B cell (primary cell): ENCODE measurements around the gene TMSB4Y. TPM values are rescaled to one million over a fixed set of nuclear protein-coding genes. Genes with fewer than 3 reads are reported as not detected.
A peak's percentile ranks its signal among the peaks of the same experiment; 100 is the strongest.

Source experiments
- ATAC-seq: fragments of 200-7000 bp; cut with Tn5 transposase; one replicate; pipeline ENCODE4 v1.10.0; 2021; ENCODE audit warnings: low read depth, mild to moderate bottlenecking, moderate number of reproducible peaks, moderate library complexity
- CTCF ChIA-PET: fragments of 350-600 bp; sonication (Branson Sonifier 250); formaldehyde crosslinking; loops from one replicate; lab custom pipeline; 2021; ENCODE audit warnings: antibody characterized with exemption, inconsistent platforms; lab: Charles Lee
- POLR2A ChIA-PET: fragments of 350-600 bp; sonication (Branson Sonifier 250); formaldehyde crosslinking; loops from one replicate; lab custom pipeline; 2021; ENCODE audit warnings: antibody characterized with exemption; lab: Charles Lee
- DNase-seq: peaks from one replicate; pipeline ENCODE4 v3.0.0; 2013
- H2AFZ ChIP-seq: 2 replicates; pipeline ENCODE4 v1.6.1; 2012; ENCODE audit warnings: mild to moderate bottlenecking, low read depth, low read length; ENCODE audit not compliant: insufficient read depth, poor library complexity, severe bottlenecking
- H3K27ac ChIP-seq, 2 donors: 1 replicate in 1 of 2; 2 replicates in 1 of 2; pipeline ENCODE4 v1.5.1; 2012 to 2013; ENCODE audit warnings: low read length in 2 of 2, mild to moderate bottlenecking in 2 of 2, moderate library complexity in 1 of 2
- H3K27me3 ChIP-seq, 4 experiments: fragments of 200-600 bp in 1 of 4; sonication (generic) in 1 of 4; replicated peaks in 1 of 4; 1 replicate in 2 of 4; 2 replicates in 2 of 4; pipeline versions ENCODE4 v1.6.1 to v1.7.0; 2013 to 2016; ENCODE audit warnings: low read length in 3 of 4, mild to moderate bottlenecking in 2 of 4, mixed read lengths in 1 of 4, moderate library complexity in 1 of 4; ENCODE audit not compliant: insufficient read depth in 4 of 4, control insufficient read depth in 3 of 4; ENCODE audit errors: control extremely low read depth in 1 of 4
- H3K36me3 ChIP-seq, 2 experiments: replicated peaks in 1 of 2; 1 replicate in 1 of 2; 2 replicates in 1 of 2; pipeline versions ENCODE4 v1.6.1 to v1.7.1; 2013; ENCODE audit warnings: low read length in 1 of 2; ENCODE audit not compliant: insufficient read depth in 2 of 2, control insufficient read depth in 1 of 2; ENCODE audit errors: control extremely low read depth in 1 of 2, extremely low read depth in 1 of 2
- H3K4me1 ChIP-seq, 2 donors: fragments of 200-600 bp in 1 of 2; sonication (generic) in 1 of 2; 1 replicate in 1 of 2; 2 replicates in 1 of 2; pipeline versions ENCODE4 v1.5.1 to v1.6.1; 2013 to 2017; ENCODE audit warnings: low read length in 2 of 2; ENCODE audit not compliant: control insufficient read depth in 2 of 2, insufficient read depth in 2 of 2
- H3K4me2 ChIP-seq: replicated peaks from 2 replicates; pipeline ENCODE3; 2012; ENCODE audit warnings: mild to moderate bottlenecking, low read depth, low read length; ENCODE audit not compliant: poor library complexity, severe bottlenecking
- H3K4me3 ChIP-seq, 5 experiments: fragments of 200-600 bp in 1 of 5; sonication (generic) in 1 of 5; 1 replicate in 3 of 5; 2 replicates in 2 of 5; pipeline versions ENCODE4 v1.5.1 to v1.7.0; 2011 to 2016; ENCODE audit warnings: low read length in 4 of 5, mild to moderate bottlenecking in 4 of 5, low read depth in 2 of 5, control low read depth in 1 of 5, moderate library complexity in 1 of 5; ENCODE audit not compliant: insufficient read depth in 1 of 5; ENCODE audit errors: control extremely low read depth in 1 of 5, extremely low read depth in 1 of 5
- H3K79me2 ChIP-seq: fragments of 200-600 bp; sonication (generic); one replicate; pipeline ENCODE4 v1.6.0; 2016; ENCODE audit warnings: low read length; ENCODE audit not compliant: control insufficient read depth, insufficient read depth
- H3K9ac ChIP-seq: fragments of 200-600 bp; sonication (generic); 2 replicates; pipeline ENCODE4 v1.6.1; 2017; ENCODE audit warnings: mild to moderate bottlenecking, low read length, moderate library complexity
- H3K9me3 ChIP-seq, 3 donors: one replicate each; pipeline versions ENCODE4 v1.6.1 to v1.7.1; 2013; ENCODE audit warnings: low read length in 2 of 3; ENCODE audit not compliant: control insufficient read depth in 2 of 3, insufficient read depth in 1 of 3; ENCODE audit errors: control extremely low read depth in 1 of 3
- H4K20me1 ChIP-seq: 2 replicates; pipeline ENCODE4 v1.6.0; 2012; ENCODE audit warnings: mild to moderate bottlenecking, low read length; ENCODE audit not compliant: insufficient read depth, control insufficient read depth, poor library complexity, severe bottlenecking
- H3K27ac Mint-ChIP-seq: one replicate; pipeline ENCODE4 v1.8.0; 2021; ENCODE audit warnings: mixed read lengths
- H3K27me3 Mint-ChIP-seq: one replicate; pipeline ENCODE4 v1.8.0; 2021; ENCODE audit warnings: mixed read lengths
- H3K4me1 Mint-ChIP-seq: one replicate; pipeline ENCODE4 v1.8.0; 2021; ENCODE audit warnings: mixed read lengths
- H3K4me3 Mint-ChIP-seq: one replicate; pipeline ENCODE4 v1.8.0; 2021; ENCODE audit warnings: mixed read lengths
- H3K9me3 Mint-ChIP-seq: one replicate; pipeline ENCODE4 v1.8.0; 2022; ENCODE audit warnings: mixed read lengths; ENCODE audit not compliant: insufficient read depth
- CTCF ChIP-seq: fragments of 200-600 bp; IDR thresholded peaks from one replicate; pipeline ENCODE4 v1.8.0; 2022; ENCODE audit warnings: antibody characterized with exemption, mild to moderate bottlenecking
- EZH2 ChIP-seq: IDR thresholded peaks from 2 replicates; pipeline ENCODE4 v1.6.1; 2012; ENCODE audit warnings: borderline replicate concordance, low read depth, mild to moderate bottlenecking, moderate library complexity, low read length; ENCODE audit not compliant: insufficient read depth, poor library complexity, severe bottlenecking
- WGBS: methylation state at CpG from one replicate; pipeline ENCODE4 v1.1.5; 2013; ENCODE audit warnings: missing lambda C conversion rate; ENCODE audit not compliant: insufficient coverage; 5-methylcytosine and 5-hydroxymethylcytosine counted together
- intact Hi-C: fragments of 100-400 bp; cut with micrococcal nuclease; formaldehyde crosslinking; loops from one replicate; pipeline ENCODE4 v1.10.0; 2022
- polyA plus RNA-seq: library from polyadenylated mRNA; depleted of rRNA; stranded (reverse); fragments of >200 nt; gene quantifications from 2 replicates; pipeline ENCODE4 v1.2.3, GENCODE V29; 2012
- total RNA-seq, 2 donors: library from RNA; stranded (reverse); fragments of 120-200 nt in 1 of 2; gene quantifications; 1 replicate in 1 of 2; 2 replicates in 1 of 2; pipeline versions ENCODE4 v1.2.3 to v1.2.4, GENCODE V29; 2013 to 2022

The TMSB4Y gene
- total and polyA plus RNA-seq, 2 donors (not counting 1 experiment from before 2014, with no cell fraction given): 6.6 TPM; not detected in 1

- WGBS: no CpG with 5 or more reads among the region's 2 CpGs
- no peaks in the 10 kb centered on the region for H3K27me3 ChIP-seq
- no peaks in the 10 kb centered on the region for H4K20me1 ChIP-seq
- Mint-ChIP-seq H3K27ac (no peak overlapping the region), H3K4me3 (no peak overlapping the region), H3K4me1 (no peaks in the 10 kb centered on the region), H3K27me3 (no peaks in the 10 kb centered on the region), H3K9me3 (no peaks in the 10 kb centered on the region)
- H3K79me2 ChIP-seq: no peaks in the 10 kb centered on the region
- H3K27ac ChIP-seq: no peak overlapping the region
- no peaks in the 10 kb centered on the region for H3K36me3 ChIP-seq
- no peak for ATAC-seq
- TF ChIP-seq EZH2 (no peak), CTCF (no peak)
- ChIA-PET CTCF (no interaction called here), POLR2A (no interaction called here)
- H3K4me1 ChIP-seq: no peaks in the 10 kb centered on the region
- H3K4me2 ChIP-seq: no peak overlapping the region
- DNase-seq: no peak
- no peak overlapping the region for H3K4me3 ChIP-seq
- H3K9ac ChIP-seq: no peak overlapping the region
- H2AFZ ChIP-seq: no peak overlapping the region
- intact Hi-C loops: no loop called here
- peaks cover 0 to 16% (median 10%) of the 10 kb centered on the region in 3 donors for H3K9me3 ChIP-seq
Observed at GRCh38 chrY:13671122-13671521, 32.6 kb upstream of the TMSB4Y start.

GRCh38 chrY:13702276-13702675, 1.4 kb upstream of the TMSB4Y start:
- H3K79me2 ChIP-seq: no peaks in the 10 kb centered on the region
- no peaks in the 10 kb centered on the region for H3K27me3 ChIP-seq
- no peak overlapping the region for H3K27ac ChIP-seq
- no peak overlapping the region for H3K4me3 ChIP-seq
- H2AFZ ChIP-seq: no peak overlapping the region
- no peaks in the 10 kb centered on the region for H3K9me3 Mint-ChIP-seq
- no peaks in the 10 kb centered on the region for H3K27me3 Mint-ChIP-seq
- DNase-seq: no peak
- TF ChIP-seq EZH2 (no peak), CTCF (no peak)
- CTCF ChIA-PET: no interaction called here
- no peak overlapping the region for H3K4me2 ChIP-seq
- no peaks in the 10 kb centered on the region for H4K20me1 ChIP-seq
- intact Hi-C loops: loop anchor here (2.0 to 10.0 kb wide), 3 partner anchors 337 to 797 kb away; partner anchors contain the start of gene DDX3Y
- ATAC-seq: no peak
- H3K27ac Mint-ChIP-seq: peak overlapping the region; percentile 7
- peaks cover 0 to 9% of the 10 kb centered on the region in 2 donors for H3K4me1 ChIP-seq
- H3K9me3 ChIP-seq: peaks cover 0 to 4% (median 0%) of the 10 kb centered on the region in 3 donors
- POLR2A ChIA-PET: no interaction called here
- no peaks in the 10 kb centered on the region for H3K36me3 ChIP-seq
- peak overlapping the region; percentile 46 for H3K4me3 Mint-ChIP-seq
- 93% methylated on average over 3 of the region's 11 CpGs for WGBS
- H3K4me1 Mint-ChIP-seq: peaks cover 27% of the 10 kb centered on the region
- H3K9ac ChIP-seq: no peak overlapping the region
